Measurements from ENCODE around the gene ANAPC2.

The ANAPC2 gene

GRCh38 chr9:137191691-137192447 lies 3.5 kb upstream of the ANAPC2 start:
- DNase-seq, result no peak

- no peak for DNase-seq
Observed at GRCh38 chr9:137191245-137191644, 2.9 kb upstream of the ANAPC2 start.

GRCh38 chr9:137190315-137190856 lies 2.0 kb upstream of the ANAPC2 start:
- DNase-seq, result no peak

GRCh38 chr9:137189297-137190295 lies 1.2 kb upstream of the ANAPC2 start:
- DNase-seq, result no peak

GRCh38 chr9:137188086-137188489 lies 272 bp downstream of the ANAPC2 start:
- no peak for DNase-seq

GRCh38 chr9:137187386-137187785 lies 974 bp downstream of the ANAPC2 start:
- no peak for DNase-seq

GRCh38 chr9:137186385-137186784 lies 2.0 kb downstream of the ANAPC2 start:
- DNase-seq, result no peak

GRCh38 chr9:137185921-137186320 lies 2.4 kb downstream of the ANAPC2 start:
- no peak for DNase-seq

GRCh38 chr9:137184881-137185660 lies 3.3 kb downstream of the ANAPC2 start:
- DNase-seq, result no peak

- no peak for DNase-seq
Observed at GRCh38 chr9:137183980-137184595, 4.3 kb downstream of the ANAPC2 start.

- DNase-seq, result no peak
Observed at GRCh38 chr9:137182836-137183235, 5.5 kb downstream of the ANAPC2 start.

GRCh38 chr9:137181680-137182079 lies 6.7 kb downstream of the ANAPC2 start:
- DNase-seq, result no peak

GRCh38 chr9:137180491-137180890 lies 7.9 kb downstream of the ANAPC2 start:
- DNase-seq, result no peak

GRCh38 chr9:137179761-137180160 lies 8.6 kb downstream of the ANAPC2 start:
- DNase-seq, result no peak

- no peak for DNase-seq
Observed at GRCh38 chr9:137178939-137179630, 9.3 kb downstream of the ANAPC2 start.

- DNase-seq, result no peak
Observed at GRCh38 chr9:137178201-137178938, 10.0 kb downstream of the ANAPC2 start.

- DNase-seq, result peak; percentile 43
Observed at GRCh38 chr9:137176302-137177182, 11.8 kb downstream of the ANAPC2 start.

- DNase-seq, result no peak
Observed at GRCh38 chr9:137175345-137175961, 12.9 kb downstream of the ANAPC2 start.

GRCh38 chr9:137174722-137175293 lies 13.6 kb downstream of the ANAPC2 start:
- no peak for DNase-seq

All from NCI-H1105 (cell line).